DMS114 treated with DMSO at 0.1 percent for 48 hours (cell line): ENCODE results near the gene FHL2.
"Not testable (repeated sequence)": the region's sequence is repeated elsewhere in the genome, so short reads cannot be mapped to it uniquely, and the experiment has no call there.

ENCODE experiments used
- DNase-seq: peaks from one replicate; lab custom pipeline; 2025; ENCODE audit not compliant: unreplicated experiment; lab: John Stamatoyannopoulos, UW

The FHL2 gene

GRCh38 chr2:105424836-105425235 is 26.0 kb upstream of the FHL2 start:
- DNase-seq = not testable (repeated sequence)

- no peak for DNase-seq
Measured at GRCh38 chr2:105422801-105423200, 23.9 kb upstream of the FHL2 start.

GRCh38 chr2:105421053-105421452 is 22.2 kb upstream of the FHL2 start:
- no peak for DNase-seq

- DNase-seq = no peak
Measured at GRCh38 chr2:105418522-105418921, 19.7 kb upstream of the FHL2 start.

- DNase-seq = no peak
Measured at GRCh38 chr2:105417857-105418436, 19.1 kb upstream of the FHL2 start.

- DNase-seq = no peak
Measured at GRCh38 chr2:105416156-105416555, 17.3 kb upstream of the FHL2 start.

- no peak for DNase-seq
Measured at GRCh38 chr2:105415007-105415406, 16.2 kb upstream of the FHL2 start.

- no peak for DNase-seq
Measured at GRCh38 chr2:105413206-105413605, 14.4 kb upstream of the FHL2 start.

- DNase-seq = no peak
Measured at GRCh38 chr2:105412584-105412983, 13.7 kb upstream of the FHL2 start.

- DNase-seq = no peak
Measured at GRCh38 chr2:105411720-105412407, 13.0 kb upstream of the FHL2 start.

- no peak for DNase-seq
Measured at GRCh38 chr2:105410554-105410953, 11.7 kb upstream of the FHL2 start.

- DNase-seq = no peak
Measured at GRCh38 chr2:105409717-105410116, 10.9 kb upstream of the FHL2 start.

GRCh38 chr2:105407946-105408743 is 9.3 kb upstream of the FHL2 start:
- DNase-seq = no peak

GRCh38 chr2:105406221-105406620 is 7.4 kb upstream of the FHL2 start:
- no peak for DNase-seq

GRCh38 chr2:105405291-105405690 is 6.4 kb upstream of the FHL2 start:
- no peak for DNase-seq

- DNase-seq = no peak
Measured at GRCh38 chr2:105404736-105405135, 5.9 kb upstream of the FHL2 start.

GRCh38 chr2:105403783-105404698 is 5.2 kb upstream of the FHL2 start:
- DNase-seq = no peak

GRCh38 chr2:105403241-105403782 is 4.5 kb upstream of the FHL2 start:
- DNase-seq = no peak

GRCh38 chr2:105402809-105403208 is 4.0 kb upstream of the FHL2 start:
- no peak for DNase-seq

- no peak for DNase-seq
Measured at GRCh38 chr2:105401867-105402266, 3.0 kb upstream of the FHL2 start.

- DNase-seq = no peak
Measured at GRCh38 chr2:105400138-105400540, 1.3 kb upstream of the FHL2 start.
